ENCODE data around the gene CLEC11A.

CLEC11A gene

GRCh38 chr19:50723069-50723468 is at the start of gene CLEC11A:
CLEC11A (plus strand) TSS chr19:50723364; CDS start chr19:50723526, 162 bp downstream.
- no peak for TF ChIP-seq GATA2 (IDR thresholded peaks at IDR 0.05; ENCODE audit: low read depth, low read length)

- TF ChIP-seq GATA2 (IDR thresholded peaks at IDR 0.05; ENCODE audit: low read depth, low read length) (no peak), GATA3 (IDR thresholded peaks at IDR 0.05; ENCODE audit: low read depth, low read length) (no peak)
Measured at GRCh38 chr19:50676625-50677197, 46.5 kb upstream of the CLEC11A start.

- no peak for TF ChIP-seq GATA2 (IDR thresholded peaks at IDR 0.05; ENCODE audit: low read depth, low read length)
- no peak for TF ChIP-seq GATA3 (IDR thresholded peaks at IDR 0.05; ENCODE audit: low read depth, low read length)
Measured at GRCh38 chr19:50677636-50678035, 45.5 kb upstream of the CLEC11A start.

GRCh38 chr19:50678323-50678722 is 44.8 kb upstream of the CLEC11A start:
- TF ChIP-seq GATA3 (IDR thresholded peaks at IDR 0.05; ENCODE audit: low read depth, low read length) = no peak
- no peak for TF ChIP-seq GATA2 (IDR thresholded peaks at IDR 0.05; ENCODE audit: low read depth, low read length)

GRCh38 chr19:50679177-50680125 is 43.7 kb upstream of the CLEC11A start:
- TF ChIP-seq GATA3 (IDR thresholded peaks at IDR 0.05; ENCODE audit: low read depth, low read length) (no peak), GATA2 (IDR thresholded peaks at IDR 0.05; ENCODE audit: low read depth, low read length) (no peak)

GRCh38 chr19:50686310-50687032 is 36.7 kb upstream of the CLEC11A start:
- TF ChIP-seq GATA2 (IDR thresholded peaks at IDR 0.05; ENCODE audit: low read depth, low read length) = no peak
- no peak for TF ChIP-seq GATA3 (IDR thresholded peaks at IDR 0.05; ENCODE audit: low read depth, low read length)

- TF ChIP-seq GATA2 (IDR thresholded peaks at IDR 0.05; ENCODE audit: low read depth, low read length) (no peak), GATA3 (IDR thresholded peaks at IDR 0.05; ENCODE audit: low read depth, low read length) (no peak)
Measured at GRCh38 chr19:50688766-50689165, 34.4 kb upstream of the CLEC11A start.

GRCh38 chr19:50690439-50690838 is 32.7 kb upstream of the CLEC11A start:
- TF ChIP-seq GATA2 (IDR thresholded peaks at IDR 0.05; ENCODE audit: low read depth, low read length) (no peak), GATA3 (IDR thresholded peaks at IDR 0.05; ENCODE audit: low read depth, low read length) (no peak)

GRCh38 chr19:50693064-50693975 is 29.8 kb upstream of the CLEC11A start:
- TF ChIP-seq GATA3 (IDR thresholded peaks at IDR 0.05; ENCODE audit: low read depth, low read length) (no peak), GATA2 (IDR thresholded peaks at IDR 0.05; ENCODE audit: low read depth, low read length) (no peak)

- no peak for TF ChIP-seq GATA2 (IDR thresholded peaks at IDR 0.05; ENCODE audit: low read depth, low read length)
- no peak for TF ChIP-seq GATA3 (IDR thresholded peaks at IDR 0.05; ENCODE audit: low read depth, low read length)
Measured at GRCh38 chr19:50694815-50695145, 28.4 kb upstream of the CLEC11A start.

GRCh38 chr19:50695251-50696093 is 27.7 kb upstream of the CLEC11A start:
- TF ChIP-seq GATA2 (IDR thresholded peaks at IDR 0.05; ENCODE audit: low read depth, low read length) (no peak), GATA3 (IDR thresholded peaks at IDR 0.05; ENCODE audit: low read depth, low read length) (no peak)

GRCh38 chr19:50696094-50696483 is 27.1 kb upstream of the CLEC11A start:
- TF ChIP-seq GATA2 (IDR thresholded peaks at IDR 0.05; ENCODE audit: low read depth, low read length) (no peak), GATA3 (IDR thresholded peaks at IDR 0.05; ENCODE audit: low read depth, low read length) (no peak)

All from SH-SY5Y (cell line).